GM23248 (cell line): Measurements from ENCODE around the gene CFAP300. TPM values are rescaled to one million over a fixed set of nuclear protein-coding genes. Genes with fewer than 3 reads are reported as not detected.

Source experiments
- DNase-seq: peaks from one replicate; pipeline ENCODE4 v3.0.0-alpha.2; 2015
- H2AFZ ChIP-seq: fragments of 200-600 bp; sonication (generic); 2 replicates; pipeline ENCODE4 v1.6.1; 2016; ENCODE audit warnings: antibody characterized with exemption
- H3F3A ChIP-seq: fragments of 200-600 bp; sonication (generic); 2 replicates; pipeline ENCODE4 v1.6.1; 2016; ENCODE audit warnings: mild to moderate bottlenecking, antibody characterized with exemption, mixed run types; ENCODE audit not compliant: insufficient read depth
- H3K27ac ChIP-seq: fragments of 200-600 bp; sonication (generic); 2 replicates; pipeline ENCODE4 v1.5.1; 2016; ENCODE audit warnings: mild to moderate bottlenecking
- H3K27me3 ChIP-seq: fragments of 200-600 bp; sonication (generic); replicated peaks from 2 replicates; pipeline ENCODE4 v1.6.1; 2016; ENCODE audit warnings: mild to moderate bottlenecking; ENCODE audit not compliant: insufficient read depth
- H3K36me3 ChIP-seq: fragments of 200-600 bp; sonication (generic); 2 replicates; pipeline ENCODE4 v1.6.1; 2016; ENCODE audit warnings: low read depth, mild to moderate bottlenecking
- H3K4me1 ChIP-seq: fragments of 200-600 bp; sonication (generic); 2 replicates; pipeline ENCODE4 v1.6.1; 2016; ENCODE audit warnings: mild to moderate bottlenecking; ENCODE audit not compliant: insufficient read depth
- H3K4me2 ChIP-seq: fragments of 200-600 bp; sonication (generic); one replicate; pipeline ENCODE4 v1.6.1; 2016; ENCODE audit warnings: mild to moderate bottlenecking; ENCODE audit not compliant: unreplicated experiment
- H3K4me3 ChIP-seq: fragments of 200-600 bp; sonication (generic); 2 replicates; pipeline ENCODE4 v1.5.1; 2016; ENCODE audit warnings: mild to moderate bottlenecking
- H3K79me2 ChIP-seq: fragments of 200-600 bp; sonication (generic); 2 replicates; pipeline ENCODE4 v1.6.1; 2016; ENCODE audit warnings: mild to moderate bottlenecking; ENCODE audit not compliant: insufficient read depth
- H3K9ac ChIP-seq: fragments of 200-600 bp; sonication (generic); 2 replicates; pipeline ENCODE4 v1.6.1; 2016; ENCODE audit warnings: mild to moderate bottlenecking
- H3K9me2 ChIP-seq: fragments of 200-600 bp; sonication (generic); 2 replicates; pipeline ENCODE4 v1.6.1; 2016; ENCODE audit warnings: mixed run types, mild to moderate bottlenecking, moderate library complexity; ENCODE audit not compliant: insufficient read depth
- H3K9me3 ChIP-seq: fragments of 200-600 bp; sonication (generic); one replicate; pipeline ENCODE4 v1.6.1; 2017; ENCODE audit warnings: low read depth
- H4K20me1 ChIP-seq: fragments of 200-600 bp; sonication (generic); 2 replicates; pipeline ENCODE4 v1.6.0; 2016; ENCODE audit not compliant: insufficient read depth
- EZH2 ChIP-seq: fragments of 200-600 bp; sonication (generic); IDR thresholded peaks from 2 replicates; pipeline ENCODE4 v1.6.1; 2018; ENCODE audit warnings: antibody characterized with exemption, mild to moderate bottlenecking; ENCODE audit not compliant: insufficient read depth, poor library complexity, severe bottlenecking
- EZH2phosphoT487 ChIP-seq: fragments of 200-600 bp; sonication (generic); IDR thresholded peaks from 2 replicates; pipeline ENCODE4 v1.6.1; 2018; ENCODE audit warnings: antibody characterized with exemption, moderate library complexity, mild to moderate bottlenecking, low read depth; ENCODE audit not compliant: insufficient read depth
- WGBS, 2 experiments: methylation state at CpG; one replicate each; pipeline ENCODE4 v1.1.6; 2015 to 2017; ENCODE audit warnings: low lambda C conversion rate in 2 of 2, low coverage in 1 of 2; ENCODE audit errors: missing lambda C conversion rate in 2 of 2; 5-methylcytosine and 5-hydroxymethylcytosine counted together
- in situ Hi-C: fragments of 300-500 bp; cut with MboI; formaldehyde crosslinking; loops from 2 replicates; pipeline ENCODE4 v1.15.0; 2020
- polyA plus RNA-seq: library from polyadenylated mRNA; unstranded; fragments of >200 nt; fragmentation: Nextera tagmentation; extraction: Ambion mirVana; gene quantifications from 2 replicates; pipeline ENCODE4 v1.2.1, GENCODE V29; 2016
- total RNA-seq: library from RNA; depleted of rRNA; stranded (reverse); fragments of >200 nt; shearing (Covaris generic); gene quantifications from 2 replicates; pipeline ENCODE4 v1.2.3, GENCODE V29; 2014

The CFAP300 gene
- total and polyA plus RNA-seq, 2 experiments from 2014 or later, result 7.3 to 14.0 TPM

DNA sequence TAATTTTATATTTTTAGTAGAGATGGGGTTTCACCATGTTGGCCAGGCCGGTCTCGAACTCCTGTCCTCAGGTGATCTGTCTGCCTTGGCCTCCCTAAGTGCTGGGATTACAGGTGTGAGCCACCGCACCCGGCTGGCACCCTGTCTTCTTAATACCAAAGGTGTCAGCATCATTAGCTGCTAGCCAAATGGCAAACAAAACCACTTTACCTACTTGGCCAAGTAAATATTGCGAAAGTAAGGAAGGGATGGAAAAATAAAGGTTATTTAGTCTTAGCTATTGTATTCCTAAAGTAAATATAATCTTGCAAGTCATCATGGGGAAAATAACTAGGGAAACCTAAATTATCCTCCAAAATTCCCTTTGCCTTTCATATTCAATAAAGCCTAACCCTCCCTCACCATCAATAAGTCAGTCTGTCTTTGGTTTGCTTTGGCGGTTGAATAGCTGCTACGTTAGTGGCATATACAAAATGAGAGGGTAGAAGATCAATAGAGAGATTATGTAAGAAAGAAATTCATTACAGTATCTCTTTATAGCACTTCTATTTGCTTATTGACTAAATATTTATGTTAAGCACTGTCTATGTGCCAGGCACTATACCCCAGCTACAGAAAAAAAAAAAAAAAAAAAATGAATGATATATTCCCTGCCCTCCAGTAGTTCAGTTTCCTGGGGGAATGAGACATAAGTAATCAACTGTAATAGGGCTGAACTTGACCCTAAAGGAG, 40.2 kb upstream of the CFAP300 start:
- no peak overlapping the region for H3K4me2 ChIP-seq
- no peaks in the 10 kb centered on the region for H3K9me2 ChIP-seq
- no peak overlapping the region for H2AFZ ChIP-seq
- H3K4me1 ChIP-seq, result peaks cover 27% of the 10 kb centered on the region
- DNase-seq, result no peak
- H4K20me1 ChIP-seq, result no peaks in the 10 kb centered on the region
- no peaks in the 10 kb centered on the region for H3K79me2 ChIP-seq
- H3F3A ChIP-seq, result no peaks in the 10 kb centered on the region
- H3K9ac ChIP-seq, result no peak overlapping the region
- no peak for TF ChIP-seq EZH2
- TF ChIP-seq EZH2phosphoT487, result no peak
- H3K36me3 ChIP-seq, result no peaks in the 10 kb centered on the region
- WGBS, 2 experiments, result 82 to 86% methylated on average over 7 of the region's 7 CpGs
- H3K27ac ChIP-seq, result no peak overlapping the region
- in situ Hi-C loops, result loop anchor here (25.0 kb wide), 1 partner anchor 570 kb away; no protein-coding TSS in a partner anchor
- H3K27me3 ChIP-seq, result no peaks in the 10 kb centered on the region
- H3K4me3 ChIP-seq, result no peak overlapping the region
- H3K9me3 ChIP-seq, result no peaks in the 10 kb centered on the region

DNA sequence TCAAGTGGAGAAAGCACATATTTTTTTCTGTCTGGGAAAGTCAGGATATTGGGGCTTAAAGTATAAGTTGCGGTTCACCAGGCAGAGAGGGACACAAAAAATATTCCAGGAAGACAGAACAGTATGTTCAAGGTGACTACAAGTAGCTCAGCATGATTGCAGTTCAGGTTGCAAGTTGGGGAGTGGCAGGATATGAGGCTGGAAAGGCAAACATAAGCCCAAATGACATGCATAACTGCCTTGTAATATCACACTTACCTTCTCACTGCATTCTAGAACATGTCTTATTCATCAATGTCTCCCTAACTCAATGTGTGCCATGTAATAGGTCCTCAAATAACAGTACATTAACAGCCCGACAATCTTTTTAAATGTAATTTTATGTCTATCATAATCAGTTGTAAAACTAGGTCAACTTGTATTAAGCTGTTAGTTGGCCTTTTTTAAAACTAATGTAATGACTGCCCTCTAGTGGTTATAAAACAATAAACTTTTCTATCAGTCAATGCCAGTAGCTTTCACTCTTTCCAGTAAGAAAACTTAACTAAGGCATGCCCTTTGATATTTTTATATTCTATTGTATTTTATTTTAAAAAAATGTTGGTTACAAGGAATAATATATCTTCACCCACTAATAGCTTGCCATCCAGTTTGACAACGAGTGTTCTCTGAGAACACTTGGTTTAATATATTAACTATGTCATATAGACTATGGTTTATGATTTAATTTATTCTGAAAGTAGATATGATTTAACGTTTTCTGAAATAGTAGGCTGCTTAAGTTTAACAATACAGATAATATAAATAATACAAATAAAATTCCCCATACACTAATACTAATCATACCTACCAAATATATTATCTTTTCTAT, 39.4 kb upstream of the CFAP300 start:
- no peaks in the 10 kb centered on the region for H3F3A ChIP-seq
- no peak overlapping the region for H3K9ac ChIP-seq
- H3K27ac ChIP-seq, result no peak overlapping the region
- 23 to 24% methylated on average over 4 of the region's 4 CpGs for WGBS, 2 experiments
- DNase-seq, result peak; percentile 70
- no peaks in the 10 kb centered on the region for H3K27me3 ChIP-seq
- H2AFZ ChIP-seq, result peak overlapping the region; percentile 30; the same call in 1 of the 2 replicates
- H3K4me3 ChIP-seq, result no peak overlapping the region
- TF ChIP-seq EZH2phosphoT487 (no peak), EZH2 (no peak)
- no peaks in the 10 kb centered on the region for H3K36me3 ChIP-seq
- no peaks in the 10 kb centered on the region for H4K20me1 ChIP-seq
- H3K9me2 ChIP-seq, result no peaks in the 10 kb centered on the region
- no peaks in the 10 kb centered on the region for H3K9me3 ChIP-seq
- in situ Hi-C loops, result loop anchor here (25.0 kb wide), 1 partner anchor 571 kb away; no protein-coding TSS in a partner anchor
- peaks cover 27% of the 10 kb centered on the region for H3K4me1 ChIP-seq
- H3K79me2 ChIP-seq, result no peaks in the 10 kb centered on the region
- no peak overlapping the region for H3K4me2 ChIP-seq

DNA sequence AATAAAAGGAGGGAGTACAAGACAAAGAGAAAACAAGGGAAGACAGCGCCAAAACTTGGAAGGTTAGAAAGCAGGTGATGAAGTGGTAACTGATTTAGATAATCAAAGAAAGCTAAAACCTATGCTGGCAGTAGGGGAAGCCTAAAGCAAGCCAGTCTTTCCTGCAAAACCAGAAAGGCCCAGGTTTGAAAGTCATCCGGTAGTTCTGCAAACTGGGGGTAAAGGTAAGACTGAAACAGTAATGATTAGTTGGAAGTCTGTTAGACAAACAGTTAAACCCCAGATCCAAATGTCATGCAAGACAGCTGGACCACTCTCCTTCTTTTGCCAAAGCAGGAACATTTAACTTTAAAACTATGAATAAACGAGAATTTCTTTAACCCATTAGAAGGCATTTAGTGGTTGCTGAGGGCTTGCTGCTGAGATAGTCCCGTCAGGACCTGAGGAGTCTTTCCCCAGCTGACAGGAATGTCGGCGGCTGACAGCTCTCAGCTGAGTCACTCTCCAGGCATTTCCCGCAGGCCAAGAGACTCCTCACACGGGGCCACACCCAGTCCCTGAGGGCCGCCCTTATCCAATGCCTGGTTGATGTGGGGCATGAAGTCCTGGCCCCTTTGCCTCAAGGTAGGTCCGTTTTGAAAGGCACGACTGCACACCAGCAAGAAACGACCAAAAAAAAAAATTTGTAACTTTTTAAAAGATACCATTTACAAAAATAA, 36.3 kb upstream of the CFAP300 start:
- peak overlapping the region; percentile 24; the same call in 1 of the 2 replicates for H3K9ac ChIP-seq
- H3K4me3 ChIP-seq, result peak overlapping the region; percentile 26
- peak; percentile 95 for DNase-seq
- no peaks in the 10 kb centered on the region for H4K20me1 ChIP-seq
- no peaks in the 10 kb centered on the region for H3K9me3 ChIP-seq
- no peaks in the 10 kb centered on the region for H3K9me2 ChIP-seq
- H3K36me3 ChIP-seq, result no peaks in the 10 kb centered on the region
- peak overlapping the region; percentile 28; the same call in 1 of the 2 replicates for H2AFZ ChIP-seq
- no peaks in the 10 kb centered on the region for H3K79me2 ChIP-seq
- H3F3A ChIP-seq, result no peaks in the 10 kb centered on the region
- WGBS, 2 experiments, result 15 to 18% methylated on average over 12 of the region's 12 CpGs
- in situ Hi-C loops, result loop anchor here (25.0 kb wide), 1 partner anchor 574 kb away; no protein-coding TSS in a partner anchor
- TF ChIP-seq EZH2phosphoT487 (no peak), EZH2 (no peak)
- peak overlapping the region; percentile 46 for H3K27ac ChIP-seq
- no peaks in the 10 kb centered on the region for H3K27me3 ChIP-seq
- H3K4me1 ChIP-seq, result peaks cover 27% of the 10 kb centered on the region
- peak overlapping the region; percentile 70 for H3K4me2 ChIP-seq

DNA sequence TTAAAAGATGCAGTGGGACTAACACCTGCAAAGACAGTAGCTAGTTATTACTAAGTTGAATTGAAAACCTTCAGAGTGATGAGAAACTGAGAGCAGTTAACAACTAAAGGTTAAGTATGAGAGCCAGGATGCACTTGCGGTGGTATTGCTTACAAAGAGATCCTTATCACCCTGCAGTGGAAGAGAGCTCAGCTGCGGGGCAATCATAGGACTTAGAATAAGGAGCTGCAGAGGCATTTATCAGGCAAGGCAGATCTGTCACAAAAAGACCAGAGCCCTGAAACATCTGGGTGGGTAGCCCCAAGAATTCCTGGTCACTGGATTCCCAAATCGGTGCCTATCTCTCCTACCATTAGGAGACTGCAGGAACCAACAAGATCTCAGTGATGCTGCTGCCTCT, 34.3 kb upstream of the CFAP300 start:
- Histone ChIP-seq H3K4me3 (no peak overlapping the region), H3K36me3 (no peaks in the 10 kb centered on the region), H3K27me3 (no peaks in the 10 kb centered on the region), H3K4me1 (peaks cover 22% of the 10 kb centered on the region), H2AFZ (no peak overlapping the region), H3F3A (no peaks in the 10 kb centered on the region), H4K20me1 (no peaks in the 10 kb centered on the region), H3K9me3 (no peaks in the 10 kb centered on the region), H3K9me2 (no peaks in the 10 kb centered on the region), H3K4me2 (no peak overlapping the region), H3K9ac (no peak overlapping the region), H3K27ac (no peak overlapping the region), H3K79me2 (no peaks in the 10 kb centered on the region)
- WGBS, 2 experiments, result 95 to 97% methylated on average over 3 of the region's 3 CpGs
- TF ChIP-seq EZH2, result no peak
- no peak for TF ChIP-seq EZH2phosphoT487
- in situ Hi-C loops, result loop anchor here (25.0 kb wide), 1 partner anchor 576 kb away; no protein-coding TSS in a partner anchor
- no peak for DNase-seq
